Esophagus squamous epithelium (tissue), 5 donors: ENCODE measurements around the gene CRELD2. TPM values are rescaled to one million over a fixed set of nuclear protein-coding genes. Genes with fewer than 3 reads are reported as not detected.

ENCODE experiments used
- DNase-seq: peaks from one replicate; lab custom pipeline; 2025; lab: John Stamatoyannopoulos, UW
- H3K27ac ChIP-seq, 4 donors: fragments of 200-600 bp; sonication (generic); one replicate each; pipeline ENCODE4 v1.5.1; 2016 to 2019; ENCODE audit warnings: mild to moderate bottlenecking in 1 of 4
- H3K27me3 ChIP-seq, 4 donors: fragments of 200-600 bp; sonication (generic); 1 replicate in 3 of 4; 2 replicates in 1 of 4; pipeline versions ENCODE4 v1.5.1 to v1.6.0; 2017 to 2021; ENCODE audit warnings: antibody characterized with exemption in 1 of 4
- H3K36me3 ChIP-seq, 3 donors: fragments of 200-600 bp; sonication (generic); one replicate each; pipeline ENCODE4 v1.5.1; 2016 to 2019
- H3K4me1 ChIP-seq, 3 donors: fragments of 200-600 bp; sonication (generic); one replicate each; pipeline ENCODE4 v1.5.1; 2017 to 2019
- H3K4me3 ChIP-seq, 4 donors: fragments of 200-600 bp; sonication (generic); 1 replicate in 3 of 4; 2 replicates in 1 of 4; pipeline ENCODE4 v1.5.1; 2016 to 2019; ENCODE audit warnings: mild to moderate bottlenecking in 2 of 4, moderate library complexity in 1 of 4
- H3K9me3 ChIP-seq, 3 donors: fragments of 200-600 bp; sonication (generic); one replicate each; pipeline ENCODE4 v1.5.1; 2016 to 2019
- POLR2A ChIP-seq, 4 donors: fragments of 450-650 bp; IDR thresholded peaks; one replicate each; pipeline ENCODE4 v1.6.1; 2017; ENCODE audit warnings: antibody characterized with exemption in 4 of 4, mild to moderate bottlenecking in 4 of 4, moderate library complexity in 3 of 4
- WGBS, 2 donors: methylation state at CpG; one replicate each; pipeline ENCODE4 v1.1.5; 2018; 5-methylcytosine and 5-hydroxymethylcytosine counted together
- intact Hi-C: fragments of 100-400 bp; cut with DNase I; formaldehyde crosslinking; loops from one replicate; pipeline ENCODE4 v1.15.0; 2022
- total RNA-seq, 4 donors: library from RNA; depleted of rRNA; stranded (reverse); fragments of >200 nt; gene quantifications; one replicate each; pipeline ENCODE4 v1.1.0, GENCODE V29; 2016
- TF ChIP-seq, protein P1 (sequence below), 6 experiments: fragments of 450-650 bp in 4 of 6; fragments of 200-600 bp in 2 of 6; sonication (generic) in 2 of 6; IDR thresholded peaks; one replicate each; pipeline ENCODE4 v1.5.1; 2016 to 2019; ENCODE audit warnings: antibody characterized with exemption in 6 of 6, mild to moderate bottlenecking in 4 of 6, moderate library complexity in 4 of 6
- donor health status: DM: yes; HTN: yes; CAD: no.

CRELD2 gene
- total RNA-seq, 4 donors from 2014 or later: 22.7 to 45.7 (median 35.5) TPM

DNA sequence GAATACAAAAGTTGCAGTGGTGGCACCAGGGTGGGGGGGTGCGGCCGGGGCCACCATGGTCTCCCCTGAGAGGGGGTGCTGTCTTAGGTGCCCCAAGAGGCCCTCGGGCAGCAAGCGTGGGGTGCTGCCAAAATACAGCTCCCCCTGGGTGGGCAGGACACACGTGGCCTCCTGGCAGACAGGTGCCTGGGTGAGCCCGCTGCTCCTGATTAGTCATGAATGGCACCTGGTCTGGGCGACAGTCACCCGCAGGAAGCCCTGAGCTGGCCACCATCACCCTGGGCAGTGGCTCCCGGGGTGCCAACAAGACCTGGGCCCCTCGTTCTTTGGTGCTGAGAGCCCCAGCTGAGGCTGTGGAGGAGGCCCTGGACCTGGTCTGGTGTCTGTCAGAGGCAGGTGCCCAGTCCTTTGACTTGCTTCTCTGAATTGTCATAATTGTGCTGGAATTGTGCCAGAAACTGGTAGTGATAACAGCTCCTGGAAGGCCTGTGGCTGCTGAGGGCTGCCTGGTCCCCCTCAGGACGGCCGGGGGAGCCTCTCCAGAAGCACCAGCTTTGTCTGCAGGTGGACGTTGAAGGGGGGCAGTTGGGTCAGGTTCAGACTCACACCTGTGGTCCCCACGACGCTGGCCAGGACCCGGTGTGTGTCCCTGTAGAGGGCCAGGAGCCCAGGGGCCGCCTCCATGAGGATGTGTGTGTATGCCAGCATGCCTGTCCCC, 15.0 kb upstream of the CRELD2 start:
- WGBS, 2 donors: 80 to 96% methylated on average over 3 to 10 of the region's 17 CpGs
- Histone ChIP-seq H3K27ac (no peak overlapping the region), H3K4me1 (no peaks in the 10 kb centered on the region), H3K27me3 (no peaks in the 10 kb centered on the region), H3K4me3 (no peak overlapping the region), H3K9me3 (no peaks in the 10 kb centered on the region), H3K36me3 (peaks cover 15 to 96% (median 21%) of the 10 kb centered on the region in 3 donors)
- intact Hi-C loops: no loop called here
- TF ChIP-seq, protein P1, sequence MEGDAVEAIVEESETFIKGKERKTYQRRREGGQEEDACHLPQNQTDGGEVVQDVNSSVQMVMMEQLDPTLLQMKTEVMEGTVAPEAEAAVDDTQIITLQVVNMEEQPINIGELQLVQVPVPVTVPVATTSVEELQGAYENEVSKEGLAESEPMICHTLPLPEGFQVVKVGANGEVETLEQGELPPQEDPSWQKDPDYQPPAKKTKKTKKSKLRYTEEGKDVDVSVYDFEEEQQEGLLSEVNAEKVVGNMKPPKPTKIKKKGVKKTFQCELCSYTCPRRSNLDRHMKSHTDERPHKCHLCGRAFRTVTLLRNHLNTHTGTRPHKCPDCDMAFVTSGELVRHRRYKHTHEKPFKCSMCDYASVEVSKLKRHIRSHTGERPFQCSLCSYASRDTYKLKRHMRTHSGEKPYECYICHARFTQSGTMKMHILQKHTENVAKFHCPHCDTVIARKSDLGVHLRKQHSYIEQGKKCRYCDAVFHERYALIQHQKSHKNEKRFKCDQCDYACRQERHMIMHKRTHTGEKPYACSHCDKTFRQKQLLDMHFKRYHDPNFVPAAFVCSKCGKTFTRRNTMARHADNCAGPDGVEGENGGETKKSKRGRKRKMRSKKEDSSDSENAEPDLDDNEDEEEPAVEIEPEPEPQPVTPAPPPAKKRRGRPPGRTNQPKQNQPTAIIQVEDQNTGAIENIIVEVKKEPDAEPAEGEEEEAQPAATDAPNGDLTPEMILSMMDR (IDR thresholded peaks at IDR 0.05): no peak
- TF ChIP-seq POLR2A (IDR thresholded peaks at IDR 0.05): no peak
- no peak for DNase-seq

DNA sequence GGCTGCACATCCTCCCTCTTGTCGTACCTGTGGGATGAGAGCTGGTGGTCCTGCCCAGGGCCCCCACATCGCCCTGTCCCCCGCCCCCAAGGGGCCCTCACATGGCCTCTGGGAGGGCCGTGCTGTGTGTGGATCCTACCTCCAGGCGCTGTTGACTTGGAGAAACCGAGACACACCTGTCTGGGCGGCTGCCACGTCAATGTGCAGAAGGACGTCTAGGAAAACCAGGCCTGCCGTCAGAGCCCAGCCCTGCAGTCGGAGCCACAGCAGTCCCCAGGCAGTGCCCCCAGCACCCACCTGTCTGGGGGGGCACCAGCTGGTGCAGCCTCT, 14.4 kb upstream of the CRELD2 start:
- 80% methylated on average over 1 of the region's 11 CpGs; no CpG with 5 or more reads in 1 of the 2 donors for WGBS, 2 donors
- DNase-seq: no peak
- Histone ChIP-seq H3K27ac (no peak overlapping the region), H3K9me3 (no peaks in the 10 kb centered on the region), H3K27me3 (no peaks in the 10 kb centered on the region), H3K4me1 (no peaks in the 10 kb centered on the region), H3K36me3 (peaks cover 15 to 96% (median 21%) of the 10 kb centered on the region in 3 donors), H3K4me3 (no peak overlapping the region)
- intact Hi-C loops: no loop called here
- TF ChIP-seq, protein P1 (IDR thresholded peaks at IDR 0.05): no peak

DNA sequence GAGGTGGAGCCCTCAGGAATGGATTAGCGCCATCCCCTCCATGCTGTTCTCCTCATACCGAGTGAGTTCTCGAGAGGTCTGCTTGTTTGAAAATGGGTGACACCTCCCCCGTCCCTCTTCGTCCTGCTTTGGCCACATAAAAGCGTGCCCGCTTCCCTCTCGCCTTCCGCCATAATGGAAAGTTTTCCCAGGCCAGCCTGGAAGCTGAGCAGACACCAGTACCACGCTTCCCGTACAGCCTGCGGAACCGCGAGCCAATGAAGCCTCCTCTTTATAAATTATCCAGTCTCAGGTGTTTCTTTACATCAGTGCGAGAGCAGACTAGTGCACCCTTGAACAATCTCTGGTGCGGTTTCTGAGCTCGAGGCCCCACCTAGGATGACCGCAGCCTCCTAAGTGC, 13.0 kb upstream of the CRELD2 start:
- no peak for DNase-seq
- Histone ChIP-seq H3K4me1 (no peaks in the 10 kb centered on the region), H3K27me3 (no peaks in the 10 kb centered on the region), H3K4me3 (no peak overlapping the region), H3K27ac (no peak overlapping the region), H3K9me3 (no peaks in the 10 kb centered on the region), H3K36me3 (peaks cover 15 to 98% (median 21%) of the 10 kb centered on the region in 3 donors)
- intact Hi-C loops: no loop called here
- TF ChIP-seq POLR2A (IDR thresholded peaks at IDR 0.05): no peak
- 92 to 93% methylated on average over 12 to 15 of the region's 18 CpGs for WGBS, 2 donors

DNA sequence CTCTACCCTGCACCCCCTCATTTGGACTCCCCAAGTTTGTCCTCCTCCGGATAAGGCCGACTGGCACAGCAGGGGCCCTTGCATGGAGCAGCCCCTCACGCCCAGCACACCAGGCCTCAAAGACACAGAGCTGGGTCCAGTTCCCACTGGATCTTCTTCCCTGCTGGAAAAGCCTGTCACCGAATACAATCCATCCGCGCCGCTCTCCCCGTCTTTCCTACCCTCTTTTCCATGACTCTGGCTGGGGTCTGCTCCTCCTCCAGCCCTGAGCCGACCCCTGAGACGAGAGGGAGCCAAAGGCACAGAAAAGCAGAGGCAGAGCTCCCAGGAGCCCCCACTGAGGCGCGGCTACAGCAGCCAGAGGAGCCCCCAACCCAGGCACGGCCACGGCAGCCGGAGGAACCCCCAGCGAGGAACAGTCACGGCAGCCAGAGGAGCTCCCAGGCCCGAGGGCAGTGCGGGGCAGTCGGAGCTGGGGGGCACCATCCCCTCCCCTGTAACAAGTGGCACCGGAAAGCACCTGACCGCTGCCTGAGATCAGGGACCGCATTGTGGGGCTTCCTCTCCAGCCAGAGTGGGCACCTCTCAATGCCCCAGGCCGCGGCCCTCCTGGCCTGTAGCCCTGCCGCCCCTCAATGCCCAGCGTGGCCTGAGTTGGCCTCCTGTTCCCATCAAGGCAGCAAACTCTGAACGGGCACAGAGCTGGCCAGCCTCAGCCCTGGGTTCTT, 12.2 kb upstream of the CRELD2 start:
- WGBS, 2 donors: 93 to 100% methylated on average over 3 to 5 of the region's 28 CpGs
- H3K4me1 ChIP-seq: no peaks in the 10 kb centered on the region
- no peaks in the 10 kb centered on the region for H3K27me3 ChIP-seq
- TF ChIP-seq, protein P1 (IDR thresholded peaks at IDR 0.05): no peak
- no peak for TF ChIP-seq POLR2A (IDR thresholded peaks at IDR 0.05)
- DNase-seq: no peak
- no peak overlapping the region for H3K27ac ChIP-seq
- H3K4me3 ChIP-seq: no peak overlapping the region
- peaks cover 15 to 98% (median 21%) of the 10 kb centered on the region in 3 donors for H3K36me3 ChIP-seq
- H3K9me3 ChIP-seq: no peaks in the 10 kb centered on the region
- intact Hi-C loops: no loop called here

DNA sequence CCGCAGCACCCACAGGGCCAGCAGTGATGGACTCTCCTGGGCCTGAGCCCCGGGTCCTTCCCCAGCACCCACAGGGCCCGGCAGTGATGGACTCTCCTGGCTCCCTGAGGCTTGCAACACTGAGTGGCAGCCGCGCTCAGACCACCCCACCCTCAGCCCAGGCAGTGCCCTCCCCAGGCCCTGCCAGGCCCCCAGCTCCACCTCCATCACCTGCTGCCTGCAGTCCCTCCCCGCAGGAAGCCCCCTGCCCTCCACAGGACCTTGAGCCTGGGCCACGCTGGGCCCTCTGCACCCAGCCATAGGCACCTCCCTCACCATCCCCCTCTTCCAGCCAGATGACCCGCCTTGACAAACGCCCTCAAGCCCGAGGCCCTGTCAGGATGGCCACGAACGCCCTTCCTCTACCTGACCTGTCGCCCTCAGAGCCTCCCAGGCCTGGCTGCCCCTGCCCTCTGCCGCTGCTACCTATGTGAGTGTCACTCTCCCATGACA, 11.6 kb upstream of the CRELD2 start:
- H3K4me1 ChIP-seq: no peaks in the 10 kb centered on the region
- no peak overlapping the region for H3K27ac ChIP-seq
- no peak for DNase-seq
- intact Hi-C loops: no loop called here
- TF ChIP-seq POLR2A (IDR thresholded peaks at IDR 0.05): no peak
- TF ChIP-seq, protein P1 (IDR thresholded peaks at IDR 0.05): no peak
- H3K4me3 ChIP-seq: no peak overlapping the region
- H3K36me3 ChIP-seq: peaks cover 15 to 98% (median 21%) of the 10 kb centered on the region in 3 donors
- 89 to 92% methylated on average over 8 of the region's 14 CpGs for WGBS, 2 donors
- H3K9me3 ChIP-seq: no peaks in the 10 kb centered on the region
- H3K27me3 ChIP-seq: no peaks in the 10 kb centered on the region
